HS-5 (cell line): Measurements from ENCODE around the gene ABHD3.
"Not testable (repeated sequence)": the region's sequence is repeated elsewhere in the genome, so short reads cannot be mapped to it uniquely, and the experiment has no call there.

Source experiments
- DNase-seq: peaks from one replicate; pipeline ENCODE4 v3.0.0-alpha.2; 2012; ENCODE audit warnings: low read depth

Gene ABHD3

GRCh38 chr18:21650311-21650710 is 54.3 kb downstream of the ABHD3 start:
- DNase-seq: no peak

DNA sequence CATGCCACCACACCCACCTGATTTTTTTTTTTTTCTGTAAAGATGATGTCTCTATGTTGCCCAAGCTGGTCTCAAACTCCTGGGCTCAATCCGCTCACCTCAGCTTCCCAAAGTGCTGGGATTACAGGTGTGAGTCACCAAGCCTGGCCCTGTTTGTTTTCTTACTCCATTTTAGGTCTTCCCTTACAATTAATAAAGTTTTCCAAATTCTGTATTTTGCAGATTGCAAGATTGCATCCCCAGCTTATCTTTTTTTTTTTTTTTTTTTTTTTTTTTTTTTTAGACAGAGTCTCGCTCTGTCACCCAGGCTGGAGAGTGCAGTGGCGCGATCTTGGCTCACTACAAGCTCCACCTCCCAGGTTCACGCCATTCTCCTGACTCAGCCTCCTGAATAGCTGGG is 64.2 kb downstream of the ABHD3 start:
- not testable (repeated sequence) for DNase-seq

DNA sequence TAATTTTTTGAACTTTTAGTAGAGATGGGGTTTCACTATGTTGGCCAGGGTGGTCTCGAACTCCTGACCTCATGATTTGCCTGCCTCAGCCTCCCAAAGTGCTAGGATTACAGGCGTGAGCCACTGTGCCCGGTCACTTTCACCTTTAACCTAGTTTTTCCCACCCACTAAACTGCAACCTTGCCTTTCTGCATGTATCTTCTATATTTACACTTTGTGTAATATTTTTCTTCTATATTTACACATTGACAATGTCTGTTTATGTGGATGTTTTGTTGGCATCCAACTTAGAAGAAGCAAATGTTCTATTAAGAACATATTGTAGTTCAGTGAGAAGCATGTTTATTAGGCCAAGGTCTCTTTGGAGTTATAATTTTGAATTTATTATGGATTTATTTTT is 65.8 kb downstream of the ABHD3 start:
- no peak for DNase-seq

DNA sequence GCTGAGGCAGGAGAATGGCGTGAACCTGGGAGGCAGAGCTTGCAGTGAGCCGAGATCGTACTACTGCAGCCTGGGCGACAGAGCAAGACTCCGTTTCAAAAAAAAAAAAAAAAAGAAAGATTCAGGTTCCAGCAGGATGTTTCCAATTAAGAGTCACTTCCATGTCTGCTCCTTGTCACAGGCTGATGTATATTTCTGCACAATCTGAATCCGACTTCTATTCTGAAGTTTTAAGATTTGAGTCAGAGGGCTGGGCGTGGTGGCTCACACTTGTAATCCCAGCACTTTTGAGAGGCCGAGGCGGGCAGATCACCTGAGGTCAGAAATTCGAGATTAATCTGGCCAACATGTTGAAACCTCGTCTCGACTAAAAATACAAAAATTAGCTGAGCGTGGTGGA is 67.8 kb downstream of the ABHD3 start:
- no peak for DNase-seq

DNA sequence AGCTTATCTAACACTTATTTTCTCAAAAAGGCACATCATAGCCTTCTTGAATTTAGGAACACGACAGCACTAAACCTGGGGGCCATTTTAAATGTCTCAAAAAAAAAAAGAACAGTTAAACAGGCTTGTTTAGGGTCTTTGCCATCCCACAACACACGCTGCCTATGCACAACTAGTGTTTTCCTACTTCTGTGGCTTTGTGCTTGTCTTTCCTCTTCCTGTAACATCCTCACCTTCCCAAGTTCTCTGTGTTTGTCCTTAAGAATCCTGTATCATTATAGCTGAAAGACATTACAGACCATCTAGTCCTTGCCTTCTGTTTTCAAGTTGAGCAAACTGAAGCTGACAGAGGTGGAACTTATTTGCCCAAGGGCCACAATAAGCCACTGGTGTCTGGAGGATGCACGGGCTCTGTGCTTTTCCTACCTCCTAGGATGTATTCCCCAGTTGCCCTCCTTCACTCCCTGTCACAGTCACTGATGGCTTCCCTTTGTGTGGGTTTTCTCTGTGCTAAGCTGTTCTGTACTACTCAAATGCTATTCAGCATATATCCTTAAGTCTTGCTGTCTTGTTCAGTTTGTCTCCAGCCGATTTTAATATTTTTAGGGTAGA is 69.9 kb downstream of the ABHD3 start:
- no peak for DNase-seq

GRCh38 chr18:21632393-21632792 is 72.2 kb downstream of the ABHD3 start:
- DNase-seq: no peak

DNA sequence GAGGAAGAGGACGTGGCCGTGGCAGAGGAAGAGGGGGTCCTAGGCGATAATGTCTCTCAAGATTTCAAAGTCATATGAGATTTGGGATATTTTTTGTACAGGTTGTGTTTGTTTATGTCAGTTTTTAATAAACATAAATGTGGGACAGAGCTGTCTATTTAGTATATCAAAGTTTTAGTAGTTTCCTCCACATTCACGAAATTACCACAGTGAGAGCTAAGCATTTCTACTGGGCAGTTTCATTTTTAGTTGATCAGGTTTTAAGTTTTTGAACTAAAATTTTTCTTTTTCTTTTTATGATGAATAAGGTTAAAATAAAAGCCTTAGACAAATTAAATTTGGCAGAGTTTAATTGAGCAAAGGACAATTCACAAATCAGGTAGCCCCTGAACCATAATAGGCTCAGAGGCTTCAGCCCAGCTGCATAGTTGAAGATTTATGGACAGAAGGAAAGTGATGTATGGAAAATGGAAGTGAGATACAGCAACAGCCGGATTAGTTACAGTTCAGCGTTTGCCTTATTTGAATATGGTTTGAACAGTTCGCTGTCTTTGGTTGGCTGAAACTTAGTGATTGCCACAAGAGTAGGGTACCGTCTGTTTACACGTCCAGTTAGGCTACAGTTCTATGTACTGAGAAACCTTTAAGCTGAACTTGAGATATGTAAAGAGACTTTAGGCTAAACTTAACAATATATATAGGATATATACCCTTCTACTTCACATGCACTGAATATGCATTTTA is 75.3 kb downstream of the ABHD3 start:
- no peak for DNase-seq

GRCh38 chr18:21621640-21622039 is 82.9 kb downstream of the ABHD3 start:
- not testable (repeated sequence) for DNase-seq

GRCh38 chr18:21612125-21613039 is 92.2 kb downstream of the ABHD3 start, which contains the start of gene SNRPD1:
Gene SNRPD1, plus strand, starts transcription at chr18:21612314. Its CDS starts 116 bp downstream, at chr18:21612430.
- DNase-seq: peak; percentile 76

DNA sequence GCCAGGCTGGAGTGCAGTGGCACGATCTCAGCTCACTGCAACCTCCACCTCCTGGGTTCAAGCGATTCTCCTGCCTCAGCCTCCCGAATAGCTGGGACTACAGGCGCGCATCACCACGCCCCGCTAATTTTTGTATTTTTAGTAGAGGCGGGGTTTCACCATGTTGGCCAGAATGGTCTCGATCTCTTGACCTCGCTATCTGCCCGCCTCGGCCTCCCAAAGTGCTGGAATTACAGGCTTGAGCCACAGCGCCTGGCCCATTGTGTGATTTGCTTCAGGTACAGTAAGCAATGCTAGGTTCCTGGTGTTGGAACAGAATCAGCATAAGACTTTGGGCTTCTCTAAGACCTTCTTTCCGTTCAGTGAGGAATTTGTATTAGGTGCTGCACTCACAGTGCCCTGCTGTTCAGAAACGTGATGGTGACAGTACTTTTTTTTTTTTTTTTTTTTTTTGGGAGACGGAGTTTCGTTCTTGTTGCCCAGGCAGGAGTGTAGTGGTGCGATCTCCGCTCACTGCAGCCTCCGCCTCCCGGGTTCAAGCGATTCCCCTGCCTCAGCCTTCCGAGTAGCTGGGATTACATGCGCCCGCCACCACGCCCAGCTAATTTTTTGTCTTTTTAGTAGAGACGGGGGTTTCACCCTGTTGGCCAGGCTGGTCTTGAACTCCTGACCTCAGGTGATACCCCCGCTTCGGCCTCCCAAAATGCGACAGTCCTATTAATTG is 93.0 kb downstream of the ABHD3 start:
- not testable (repeated sequence) for DNase-seq

- no peak for DNase-seq
Observed at GRCh38 chr18:21605213-21605612, 99.4 kb downstream of the ABHD3 start.

DNA sequence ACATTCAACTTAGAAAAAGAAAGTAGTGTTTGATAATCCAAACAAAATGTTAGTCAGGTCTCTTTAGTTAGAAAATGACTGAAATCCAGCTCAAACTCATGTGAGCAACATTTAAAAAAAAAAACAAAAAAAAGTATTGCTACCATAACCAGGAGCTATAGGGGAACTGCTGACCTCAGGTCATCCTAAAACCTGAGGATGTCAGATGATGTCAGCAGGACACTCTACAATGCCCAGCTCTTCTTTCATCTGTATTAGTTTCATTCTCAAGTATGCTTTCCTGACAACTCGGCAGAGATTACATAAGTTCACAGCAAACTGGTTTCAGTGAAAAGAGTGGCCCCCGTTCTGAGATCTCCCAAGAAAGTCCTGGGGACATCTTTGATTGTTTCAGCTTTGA is 99.9 kb downstream of the ABHD3 start:
- DNase-seq: no peak

DNA sequence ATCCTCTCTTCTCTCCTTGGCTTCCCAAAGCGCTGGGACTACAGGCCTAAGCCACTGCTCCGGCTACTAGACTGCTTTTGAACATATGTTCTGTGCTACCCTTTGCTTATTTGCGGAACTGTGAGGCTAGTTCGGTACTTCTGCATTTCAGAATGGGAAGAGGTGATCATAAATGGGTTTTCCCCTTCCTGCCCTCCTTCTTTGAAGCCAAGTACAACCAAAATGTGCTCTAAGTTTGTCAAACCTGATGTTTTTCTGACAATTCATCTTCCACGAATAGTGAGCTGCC is 102.3 kb downstream of the ABHD3 start:
- DNase-seq: no peak
